Measurements from ENCODE around the gene FCAMR.

Gene FCAMR

DNA sequence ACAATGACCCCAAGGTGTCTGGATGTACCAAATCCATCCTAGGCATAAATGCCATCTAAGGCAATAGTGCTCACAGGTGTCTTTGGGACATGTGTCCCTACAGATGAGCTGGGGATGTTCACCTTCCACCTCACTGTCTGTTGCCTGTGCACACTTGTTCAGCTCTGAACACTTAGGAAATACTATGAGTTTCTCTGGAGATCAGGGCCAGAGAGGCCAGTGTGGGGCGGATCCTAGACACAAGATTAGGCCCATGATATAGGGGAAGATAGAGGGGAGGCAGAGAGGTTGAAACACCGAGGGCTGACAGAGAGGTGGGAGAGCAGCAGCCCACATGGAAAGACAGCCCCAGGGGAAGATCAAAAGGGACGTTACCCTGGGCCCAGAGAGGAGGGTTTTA is 36.7 kb upstream of the FCAMR start:
- ChIA-PET CTCF (interaction anchor here (0.6 to 2.7 kb wide), 8 partner anchors 22 to 586 kb away, joined by 3 to 12 read pairs (median 6); no protein-coding TSS in a partner anchor), POLR2A (no interaction called here)
- Histone ChIP-seq H3K36me3 (ENCODE audit: control insufficient read depth in 2 of 2, insufficient read depth in 1 of 2, low read length in 2 of 2) (no peaks in the 10 kb centered on the region), H3K27ac (ENCODE audit: extremely low read depth, low read depth, low read length) (no peak overlapping the region), H3K9me3 (ENCODE audit: control insufficient read depth, insufficient read depth, low read depth, low read length) (no peaks in the 10 kb centered on the region), H3K4me1 (ENCODE audit: control insufficient read depth, insufficient read depth, low read length) (no peaks in the 10 kb centered on the region), H3K4me3 (ENCODE audit: low read depth, low read length) (no peak overlapping the region)
- TF ChIP-seq ZSCAN23 (tag by site-specific recombination; IDR thresholded peaks at IDR 0.05) (no peak), ZNF354C (tag by site-specific recombination; IDR thresholded peaks at IDR 0.05; ENCODE audit: borderline replicate concordance, low read depth) (no peak), ZNF843 (tag by site-specific recombination; IDR thresholded peaks at IDR 0.05) (no peak), ZNF571 (tag by site-specific recombination; IDR thresholded peaks at IDR 0.05) (no peak), ZNF10 (tag by site-specific recombination; IDR thresholded peaks at IDR 0.05) (no peak), ZNF221 (tag by site-specific recombination; IDR thresholded peaks at IDR 0.05; ENCODE audit: borderline replicate concordance) (no peak), ZNF791 (tag by site-specific recombination; IDR thresholded peaks at IDR 0.05) (no peak), ZNF121 (tag by site-specific recombination; IDR thresholded peaks at IDR 0.05) (no peak), ZNF596 (tag by site-specific recombination; IDR thresholded peaks at IDR 0.05) (no peak)
- TF ChIP-seq, protein P1, sequence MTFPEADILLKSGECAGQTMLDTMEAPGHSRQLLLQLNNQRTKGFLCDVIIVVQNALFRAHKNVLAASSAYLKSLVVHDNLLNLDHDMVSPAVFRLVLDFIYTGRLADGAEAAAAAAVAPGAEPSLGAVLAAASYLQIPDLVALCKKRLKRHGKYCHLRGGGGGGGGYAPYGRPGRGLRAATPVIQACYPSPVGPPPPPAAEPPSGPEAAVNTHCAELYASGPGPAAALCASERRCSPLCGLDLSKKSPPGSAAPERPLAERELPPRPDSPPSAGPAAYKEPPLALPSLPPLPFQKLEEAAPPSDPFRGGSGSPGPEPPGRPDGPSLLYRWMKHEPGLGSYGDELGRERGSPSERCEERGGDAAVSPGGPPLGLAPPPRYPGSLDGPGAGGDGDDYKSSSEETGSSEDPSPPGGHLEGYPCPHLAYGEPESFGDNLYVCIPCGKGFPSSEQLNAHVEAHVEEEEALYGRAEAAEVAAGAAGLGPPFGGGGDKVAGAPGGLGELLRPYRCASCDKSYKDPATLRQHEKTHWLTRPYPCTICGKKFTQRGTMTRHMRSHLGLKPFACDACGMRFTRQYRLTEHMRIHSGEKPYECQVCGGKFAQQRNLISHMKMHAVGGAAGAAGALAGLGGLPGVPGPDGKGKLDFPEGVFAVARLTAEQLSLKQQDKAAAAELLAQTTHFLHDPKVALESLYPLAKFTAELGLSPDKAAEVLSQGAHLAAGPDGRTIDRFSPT (tag by site-specific recombination; IDR thresholded peaks at IDR 0.05): no peak
- TF ChIP-seq, protein P2, sequence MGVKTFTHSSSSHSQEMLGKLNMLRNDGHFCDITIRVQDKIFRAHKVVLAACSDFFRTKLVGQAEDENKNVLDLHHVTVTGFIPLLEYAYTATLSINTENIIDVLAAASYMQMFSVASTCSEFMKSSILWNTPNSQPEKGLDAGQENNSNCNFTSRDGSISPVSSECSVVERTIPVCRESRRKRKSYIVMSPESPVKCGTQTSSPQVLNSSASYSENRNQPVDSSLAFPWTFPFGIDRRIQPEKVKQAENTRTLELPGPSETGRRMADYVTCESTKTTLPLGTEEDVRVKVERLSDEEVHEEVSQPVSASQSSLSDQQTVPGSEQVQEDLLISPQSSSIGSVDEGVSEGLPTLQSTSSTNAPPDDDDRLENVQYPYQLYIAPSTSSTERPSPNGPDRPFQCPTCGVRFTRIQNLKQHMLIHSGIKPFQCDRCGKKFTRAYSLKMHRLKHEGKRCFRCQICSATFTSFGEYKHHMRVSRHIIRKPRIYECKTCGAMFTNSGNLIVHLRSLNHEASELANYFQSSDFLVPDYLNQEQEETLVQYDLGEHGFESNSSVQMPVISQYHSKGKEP (tag by site-specific recombination; IDR thresholded peaks at IDR 0.05): no peak
- TF ChIP-seq, protein P3, sequence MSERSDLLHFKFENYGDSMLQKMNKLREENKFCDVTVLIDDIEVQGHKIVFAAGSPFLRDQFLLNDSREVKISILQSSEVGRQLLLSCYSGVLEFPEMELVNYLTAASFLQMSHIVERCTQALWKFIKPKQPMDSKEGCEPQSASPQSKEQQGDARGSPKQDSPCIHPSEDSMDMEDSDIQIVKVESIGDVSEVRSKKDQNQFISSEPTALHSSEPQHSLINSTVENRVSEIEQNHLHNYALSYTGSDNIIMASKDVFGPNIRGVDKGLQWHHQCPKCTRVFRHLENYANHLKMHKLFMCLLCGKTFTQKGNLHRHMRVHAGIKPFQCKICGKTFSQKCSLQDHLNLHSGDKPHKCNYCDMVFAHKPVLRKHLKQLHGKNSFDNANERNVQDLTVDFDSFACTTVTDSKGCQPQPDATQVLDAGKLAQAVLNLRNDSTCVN (tag by site-specific recombination; optimal IDR thresholded peaks at IDR 0.05): no peak
- TF ChIP-seq, protein P4, sequence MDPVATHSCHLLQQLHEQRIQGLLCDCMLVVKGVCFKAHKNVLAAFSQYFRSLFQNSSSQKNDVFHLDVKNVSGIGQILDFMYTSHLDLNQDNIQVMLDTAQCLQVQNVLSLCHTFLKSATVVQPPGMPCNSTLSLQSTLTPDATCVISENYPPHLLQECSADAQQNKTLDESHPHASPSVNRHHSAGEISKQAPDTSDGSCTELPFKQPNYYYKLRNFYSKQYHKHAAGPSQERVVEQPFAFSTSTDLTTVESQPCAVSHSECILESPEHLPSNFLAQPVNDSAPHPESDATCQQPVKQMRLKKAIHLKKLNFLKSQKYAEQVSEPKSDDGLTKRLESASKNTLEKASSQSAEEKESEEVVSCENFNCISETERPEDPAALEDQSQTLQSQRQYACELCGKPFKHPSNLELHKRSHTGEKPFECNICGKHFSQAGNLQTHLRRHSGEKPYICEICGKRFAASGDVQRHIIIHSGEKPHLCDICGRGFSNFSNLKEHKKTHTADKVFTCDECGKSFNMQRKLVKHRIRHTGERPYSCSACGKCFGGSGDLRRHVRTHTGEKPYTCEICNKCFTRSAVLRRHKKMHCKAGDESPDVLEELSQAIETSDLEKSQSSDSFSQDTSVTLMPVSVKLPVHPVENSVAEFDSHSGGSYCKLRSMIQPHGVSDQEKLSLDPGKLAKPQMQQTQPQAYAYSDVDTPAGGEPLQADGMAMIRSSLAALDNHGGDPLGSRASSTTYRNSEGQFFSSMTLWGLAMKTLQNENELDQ (tag by site-specific recombination; IDR thresholded peaks at IDR 0.05; ENCODE audit: low read depth): no peak
- TF ChIP-seq, protein P5, sequence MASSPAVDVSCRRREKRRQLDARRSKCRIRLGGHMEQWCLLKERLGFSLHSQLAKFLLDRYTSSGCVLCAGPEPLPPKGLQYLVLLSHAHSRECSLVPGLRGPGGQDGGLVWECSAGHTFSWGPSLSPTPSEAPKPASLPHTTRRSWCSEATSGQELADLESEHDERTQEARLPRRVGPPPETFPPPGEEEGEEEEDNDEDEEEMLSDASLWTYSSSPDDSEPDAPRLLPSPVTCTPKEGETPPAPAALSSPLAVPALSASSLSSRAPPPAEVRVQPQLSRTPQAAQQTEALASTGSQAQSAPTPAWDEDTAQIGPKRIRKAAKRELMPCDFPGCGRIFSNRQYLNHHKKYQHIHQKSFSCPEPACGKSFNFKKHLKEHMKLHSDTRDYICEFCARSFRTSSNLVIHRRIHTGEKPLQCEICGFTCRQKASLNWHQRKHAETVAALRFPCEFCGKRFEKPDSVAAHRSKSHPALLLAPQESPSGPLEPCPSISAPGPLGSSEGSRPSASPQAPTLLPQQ (tag by site-specific recombination; IDR thresholded peaks at IDR 0.05): no peak
- TF ChIP-seq, protein P6, sequence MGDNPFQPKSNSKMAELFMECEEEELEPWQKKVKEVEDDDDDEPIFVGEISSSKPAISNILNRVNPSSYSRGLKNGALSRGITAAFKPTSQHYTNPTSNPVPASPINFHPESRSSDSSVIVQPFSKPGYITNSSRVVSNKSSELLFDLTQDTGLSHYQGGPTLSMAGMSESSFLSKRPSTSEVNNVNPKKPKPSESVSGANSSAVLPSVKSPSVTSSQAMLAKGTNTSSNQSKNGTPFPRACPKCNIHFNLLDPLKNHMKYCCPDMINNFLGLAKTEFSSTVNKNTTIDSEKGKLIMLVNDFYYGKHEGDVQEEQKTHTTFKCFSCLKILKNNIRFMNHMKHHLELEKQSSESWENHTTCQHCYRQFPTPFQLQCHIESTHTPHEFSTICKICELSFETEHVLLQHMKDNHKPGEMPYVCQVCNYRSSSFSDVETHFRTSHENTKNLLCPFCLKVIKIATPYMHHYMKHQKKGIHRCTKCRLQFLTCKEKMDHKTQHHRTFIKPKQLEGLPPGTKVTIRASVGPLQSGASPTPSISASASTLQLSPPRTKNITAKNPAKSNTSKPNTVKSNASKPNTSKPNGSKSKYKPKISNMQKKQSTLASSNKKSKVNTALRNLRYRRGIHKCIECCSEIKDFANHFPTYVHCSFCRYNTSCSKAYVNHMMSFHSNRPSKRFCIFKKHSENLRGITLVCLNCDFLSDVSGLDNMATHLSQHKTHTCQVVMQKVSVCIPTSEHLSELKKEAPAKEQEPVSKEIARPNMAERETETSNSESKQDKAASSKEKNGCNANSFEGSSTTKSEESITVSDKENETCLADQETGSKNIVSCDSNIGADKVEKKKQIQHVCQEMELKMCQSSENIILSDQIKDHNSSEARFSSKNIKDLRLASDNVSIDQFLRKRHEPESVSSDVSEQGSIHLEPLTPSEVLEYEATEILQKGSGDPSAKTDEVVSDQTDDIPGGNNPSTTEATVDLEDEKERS (tag by site-specific recombination; IDR thresholded peaks at IDR 0.05): no peak
- TF ChIP-seq, protein P7, sequence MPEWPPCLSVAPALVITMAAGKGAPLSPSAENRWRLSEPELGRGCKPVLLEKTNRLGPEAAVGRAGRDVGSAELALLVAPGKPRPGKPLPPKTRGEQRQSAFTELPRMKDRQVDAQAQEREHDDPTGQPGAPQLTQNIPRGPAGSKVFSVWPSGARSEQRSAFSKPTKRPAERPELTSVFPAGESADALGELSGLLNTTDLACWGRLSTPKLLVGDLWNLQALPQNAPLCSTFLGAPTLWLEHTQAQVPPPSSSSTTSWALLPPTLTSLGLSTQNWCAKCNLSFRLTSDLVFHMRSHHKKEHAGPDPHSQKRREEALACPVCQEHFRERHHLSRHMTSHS (tag by site-specific recombination; IDR thresholded peaks at IDR 0.05): no peak
- TF ChIP-seq, protein P8, sequence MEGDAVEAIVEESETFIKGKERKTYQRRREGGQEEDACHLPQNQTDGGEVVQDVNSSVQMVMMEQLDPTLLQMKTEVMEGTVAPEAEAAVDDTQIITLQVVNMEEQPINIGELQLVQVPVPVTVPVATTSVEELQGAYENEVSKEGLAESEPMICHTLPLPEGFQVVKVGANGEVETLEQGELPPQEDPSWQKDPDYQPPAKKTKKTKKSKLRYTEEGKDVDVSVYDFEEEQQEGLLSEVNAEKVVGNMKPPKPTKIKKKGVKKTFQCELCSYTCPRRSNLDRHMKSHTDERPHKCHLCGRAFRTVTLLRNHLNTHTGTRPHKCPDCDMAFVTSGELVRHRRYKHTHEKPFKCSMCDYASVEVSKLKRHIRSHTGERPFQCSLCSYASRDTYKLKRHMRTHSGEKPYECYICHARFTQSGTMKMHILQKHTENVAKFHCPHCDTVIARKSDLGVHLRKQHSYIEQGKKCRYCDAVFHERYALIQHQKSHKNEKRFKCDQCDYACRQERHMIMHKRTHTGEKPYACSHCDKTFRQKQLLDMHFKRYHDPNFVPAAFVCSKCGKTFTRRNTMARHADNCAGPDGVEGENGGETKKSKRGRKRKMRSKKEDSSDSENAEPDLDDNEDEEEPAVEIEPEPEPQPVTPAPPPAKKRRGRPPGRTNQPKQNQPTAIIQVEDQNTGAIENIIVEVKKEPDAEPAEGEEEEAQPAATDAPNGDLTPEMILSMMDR (tag by site-specific recombination; IDR thresholded peaks at IDR 0.05): no peak

All from HEK293 (cell line).